IMR-90 (cell line): ENCODE results near the gene ZNF518B. TPM values are rescaled to one million over a fixed set of nuclear protein-coding genes. Genes with fewer than 3 reads are reported as not detected.

ENCODE experiments used
- ATAC-seq: fragments of 200-7000 bp; cut with Tn5 transposase; 2 replicates; pipeline ENCODE4 v1.9.1; 2020; ENCODE audit warnings: low read depth, mild to moderate bottlenecking, moderate library complexity
- BruUV-seq: library from RNA; stranded (reverse); fragments of 400-500 nt; replicated peaks from 2 replicates; lab custom pipeline; 2021; lab: Mats Ljungman, UMichigan
- CTCF ChIA-PET: fragments of 300-600 bp; formaldehyde crosslinking; extraction: SDS; loops from one replicate; lab custom pipeline; 2021; ENCODE audit warnings: antibody characterized with exemption; lab: Yijun Ruan, JAX
- POLR2A ChIA-PET: fragments of 300-600 bp; sonication (Branson Sonifier 250); formaldehyde crosslinking; loops from one replicate; lab custom pipeline; 2022; ENCODE audit warnings: antibody characterized with exemption; ENCODE audit not compliant: unreplicated experiment; lab: Charles Lee
- DNase-seq: peaks from one replicate; pipeline ENCODE4 v3.0.0; 2013
- H2AFZ ChIP-seq: replicated peaks from 2 replicates; pipeline ENCODE3; 2013; ENCODE audit warnings: low read length, mild to moderate bottlenecking; ENCODE audit not compliant: poor library complexity
- H2AK5ac ChIP-seq: 2 replicates; pipeline ENCODE4 v1.6.1; 2013; ENCODE audit warnings: low read depth, low read length, inconsistent platforms
- H2AK9ac ChIP-seq: replicated peaks from 2 replicates; pipeline ENCODE3; 2013; ENCODE audit warnings: mild to moderate bottlenecking, low read depth, low read length, moderate library complexity; ENCODE audit not compliant: poor library complexity
- H2BK120ac ChIP-seq: 2 replicates; pipeline ENCODE4 v1.6.1; 2013; ENCODE audit warnings: low read depth, low read length, inconsistent platforms
- H2BK15ac ChIP-seq: 3 replicates; pipeline ENCODE4 v1.6.1; 2013; ENCODE audit warnings: low read depth, low read length, inconsistent platforms
- H2BK20ac ChIP-seq: 2 replicates; pipeline ENCODE4 v1.6.1; 2013; ENCODE audit warnings: low read depth, mild to moderate bottlenecking, inconsistent platforms, low read length, moderate library complexity
- H2BK5ac ChIP-seq: 2 replicates; pipeline ENCODE4 v1.6.1; 2013; ENCODE audit warnings: mild to moderate bottlenecking, low read depth, low read length, inconsistent platforms; ENCODE audit not compliant: poor library complexity, severe bottlenecking
- H3K14ac ChIP-seq: replicated peaks from 2 replicates; pipeline ENCODE4 v1.6.1; 2013; ENCODE audit warnings: low read depth, low read length, inconsistent platforms
- H3K18ac ChIP-seq: 2 replicates; pipeline ENCODE4 v1.6.1; 2013; ENCODE audit warnings: low read depth, low read length, control low read depth
- H3K23ac ChIP-seq: 2 replicates; pipeline ENCODE4 v1.6.1; 2013; ENCODE audit warnings: low read depth, low read length, inconsistent platforms
- H3K27ac ChIP-seq: 2 replicates; pipeline ENCODE4 v1.5.1; 2013; ENCODE audit warnings: mild to moderate bottlenecking, control low read depth, low read length; ENCODE audit not compliant: insufficient read depth
- H3K27me3 ChIP-seq: 2 replicates; pipeline ENCODE4 v1.6.1; 2013; ENCODE audit warnings: low read length; ENCODE audit not compliant: control insufficient read depth, insufficient read depth
- H3K36me3 ChIP-seq: 2 replicates; pipeline ENCODE4 v1.6.1; 2013; ENCODE audit warnings: low read length, mixed read lengths; ENCODE audit not compliant: control insufficient read depth, insufficient read depth
- H3K4ac ChIP-seq: 2 replicates; pipeline ENCODE4 v1.6.1; 2013; ENCODE audit warnings: low read depth, low read length, inconsistent platforms
- H3K4me1 ChIP-seq: 2 replicates; pipeline ENCODE4 v1.6.1; 2013; ENCODE audit warnings: low read length, mixed read lengths; ENCODE audit not compliant: control insufficient read depth, insufficient read depth
- H3K4me2 ChIP-seq: 2 replicates; pipeline ENCODE4 v1.6.1; 2013; ENCODE audit warnings: low read depth, mild to moderate bottlenecking, control low read depth, low read length, moderate library complexity
- H3K4me3 ChIP-seq: 2 replicates; pipeline ENCODE4 v1.5.1; 2013; ENCODE audit warnings: low read depth, mild to moderate bottlenecking, control low read depth, low read length, moderate library complexity; ENCODE audit not compliant: insufficient read depth
- H3K56ac ChIP-seq: 2 replicates; pipeline ENCODE4 v1.6.1; 2013; ENCODE audit warnings: low read length, inconsistent platforms; ENCODE audit not compliant: insufficient read depth; ENCODE audit errors: extremely low read depth
- H3K79me1 ChIP-seq, 2 experiments: 2 replicates each; pipeline ENCODE4 v1.6.1; 2013; ENCODE audit warnings: low read length in 2 of 2, inconsistent platforms in 1 of 2, low read depth in 1 of 2
- H3K9ac ChIP-seq: 2 replicates; pipeline ENCODE4 v1.6.1; 2013; ENCODE audit warnings: low read depth, low read length, control low read depth
- H3K9me1 ChIP-seq: 2 replicates; pipeline ENCODE4 v1.6.1; 2013; ENCODE audit warnings: low read length, inconsistent platforms; ENCODE audit not compliant: insufficient read depth
- H3K9me3 ChIP-seq: 2 replicates; pipeline ENCODE4 v1.6.1; 2013; ENCODE audit warnings: low read length; ENCODE audit not compliant: control insufficient read depth, insufficient read depth
- H4K20me1 ChIP-seq: 2 replicates; pipeline ENCODE4 v1.6.1; 2013; ENCODE audit warnings: low read length, inconsistent platforms; ENCODE audit not compliant: insufficient read depth
- H4K5ac ChIP-seq: 2 replicates; pipeline ENCODE4 v1.6.1; 2013; ENCODE audit warnings: mild to moderate bottlenecking, low read depth, low read length, control low read depth
- H4K8ac ChIP-seq, 2 experiments: 2 replicates each; pipeline ENCODE4 v1.6.1; 2013; ENCODE audit warnings: low read depth in 2 of 2, low read length in 2 of 2, control low read depth in 1 of 2, inconsistent platforms in 1 of 2
- H4K91ac ChIP-seq: 2 replicates; pipeline ENCODE4 v1.6.1; 2013; ENCODE audit warnings: low read depth, low read length, inconsistent platforms; ENCODE audit not compliant: insufficient read depth
- BHLHE40 ChIP-seq: fragments of 150-350 bp; IDR thresholded peaks from 2 replicates; pipeline ENCODE4 v1.6.1; 2016; ENCODE audit warnings: mild to moderate bottlenecking, low read depth, low read length
- CEBPB ChIP-seq: IDR thresholded peaks from 2 replicates; pipeline ENCODE4 v1.6.1; 2012; ENCODE audit warnings: low read depth, low read length, improper control_type of control experiment
- CHD1 ChIP-seq: IDR thresholded peaks from 2 replicates; pipeline ENCODE4 v1.6.1; 2012; ENCODE audit warnings: low read depth, low read length, improper control_type of control experiment
- FOS ChIP-seq: fragments of 150-350 bp; IDR thresholded peaks from 2 replicates; pipeline ENCODE4 v1.6.1; 2016; ENCODE audit warnings: low read depth, low read length
- MAFK ChIP-seq: IDR thresholded peaks from 2 replicates; pipeline ENCODE4 v1.6.1; 2012; ENCODE audit warnings: low read depth, low read length, improper control_type of control experiment
- MAZ ChIP-seq: IDR thresholded peaks from 2 replicates; pipeline ENCODE4 v1.6.1; 2012; ENCODE audit warnings: low read depth, mild to moderate bottlenecking, low read length, improper control_type of control experiment, moderate library complexity, borderline replicate concordance
- MXI1 ChIP-seq: IDR thresholded peaks from 2 replicates; pipeline ENCODE4 v1.6.1; 2012; ENCODE audit warnings: low read depth, mild to moderate bottlenecking, low read length, moderate library complexity, borderline replicate concordance
- NFE2L2 ChIP-seq: fragments of 150-350 bp; IDR thresholded peaks from 2 replicates; pipeline ENCODE4 v1.6.1; 2016; ENCODE audit warnings: low read depth, mild to moderate bottlenecking, low read length
- POLR2A ChIP-seq: IDR thresholded peaks from 2 replicates; pipeline ENCODE4 v1.6.1; 2012; ENCODE audit warnings: mild to moderate bottlenecking, low read depth, low read length
- RAD21 ChIP-seq: IDR thresholded peaks from 2 replicates; pipeline ENCODE4 v1.6.1; 2012; ENCODE audit warnings: low read length, improper control_type of control experiment
- RCOR1 ChIP-seq: IDR thresholded peaks from 2 replicates; pipeline ENCODE4 v1.6.1; 2012; ENCODE audit warnings: mild to moderate bottlenecking, low read length, improper control_type of control experiment; ENCODE audit not compliant: insufficient replicate concordance
- RFX5 ChIP-seq: IDR thresholded peaks from 2 replicates; pipeline ENCODE4 v1.8.0; 2012; ENCODE audit warnings: low read depth, mild to moderate bottlenecking, low read length, moderate library complexity
- SMC3 ChIP-seq: fragments of 150-350 bp; IDR thresholded peaks from 2 replicates; pipeline ENCODE4 v1.6.1; 2016; ENCODE audit warnings: low read depth, mild to moderate bottlenecking, antibody characterized with exemption, low read length, moderate library complexity
- WGBS, 2 experiments: methylation state at CpG; one replicate each; pipeline versions ENCODE4 v1.1.5 to v1.1.7; 2013; ENCODE audit warnings: missing lambda C conversion rate in 2 of 2; ENCODE audit not compliant: insufficient read length in 1 of 2; ENCODE audit errors: extremely low coverage in 2 of 2; 5-methylcytosine and 5-hydroxymethylcytosine counted together
- dilution Hi-C: fragments of 300-500 bp; cut with HindIII; formaldehyde crosslinking; loops from one replicate; pipeline ENCODE4 v1.14.3; 2018; ENCODE audit warnings: low sequenced_read_pairs; ENCODE audit not compliant: unreplicated experiment
- in situ Hi-C: fragments of 300-500 bp; cut with MboI; formaldehyde crosslinking; loops from 3 replicates; pipeline ENCODE4 v1.14.3; 2019; ENCODE audit warnings: low sequenced_read_pairs, inconsistent platforms, mixed read lengths
- intact Hi-C: fragments of 100-400 bp; cut with micrococcal nuclease; formaldehyde crosslinking; loops from 2 replicates; pipeline ENCODE4 v1.10.0; 2022
- polyA plus RNA-seq, 3 experiments: library from polyadenylated mRNA; depleted of rRNA; stranded (reverse); fragments of >200 nt; gene quantifications; 2 replicates each; pipeline ENCODE4 v1.2.3, GENCODE V29; 2012; ENCODE audit warnings: low replicate concordance in 1 of 3
- total RNA-seq: library from RNA; depleted of rRNA; stranded (reverse); fragments of >200 nt; gene quantifications from 2 replicates; pipeline ENCODE4 v1.2.3, GENCODE V29; 2012
- TF ChIP-seq, protein P1 (sequence below): fragments of 150-350 bp; IDR thresholded peaks from 2 replicates; pipeline ENCODE4 v1.6.1; 2017; ENCODE audit warnings: mild to moderate bottlenecking, antibody characterized with exemption, low read length, low read depth
- TF ChIP-seq, protein P2 (sequence below): conservative IDR thresholded peaks from 2 replicates; pipeline ENCODE4 v1.5.1; 2012; ENCODE audit warnings: mild to moderate bottlenecking, low read depth, low read length, improper control_type of control experiment
- TF ChIP-seq, protein P3 (sequence below): fragments of 150-350 bp; IDR thresholded peaks from 2 replicates; pipeline ENCODE4 v1.6.1; 2016; ENCODE audit warnings: low read depth, mild to moderate bottlenecking, low read length, moderate library complexity, borderline replicate concordance

The ZNF518B gene
- total and polyA plus RNA-seq, 2 of the 4 experiments (the other 2 are of a cell fraction) = 7.3 to 56.8 TPM

DNA sequence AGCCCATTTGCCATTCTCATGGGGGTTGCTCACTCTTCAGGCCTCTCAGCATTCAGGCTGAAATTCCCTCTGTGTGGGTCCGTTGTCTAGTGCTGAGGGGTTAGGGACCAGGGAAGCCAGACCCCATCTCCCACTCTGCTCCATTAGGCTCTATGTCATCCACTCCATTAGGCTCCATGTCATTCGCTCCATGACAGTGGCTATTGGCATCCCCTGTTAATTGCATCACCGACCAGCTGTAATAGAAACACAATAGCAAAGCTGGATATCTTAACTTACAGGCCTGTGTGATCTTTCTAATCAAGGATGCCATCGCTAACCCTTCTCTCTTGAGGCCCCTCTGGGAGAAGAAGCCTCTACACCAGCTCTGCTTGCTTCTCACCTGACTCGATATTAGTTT lies 25.7 kb upstream of the ZNF518B start:
- CTCF ChIA-PET = interaction anchor here (0.8 to 1.0 kb wide), 2 partner anchors 11 to 25 kb away, joined by 3 read pairs; no protein-coding TSS in a partner anchor
- no peak overlapping the region for H3K56ac ChIP-seq

More for the DNA sequence above, 25.7 kb upstream of the ZNF518B start:
- POLR2A ChIA-PET = no interaction called here
- Histone ChIP-seq H3K27me3 (no peaks in the 10 kb centered on the region), H3K27ac (no peak overlapping the region), H2AK5ac (no peak overlapping the region), H4K8ac (no peak overlapping the region), H3K79me1 (no peaks in the 10 kb centered on the region), H3K9me1 (no peaks in the 10 kb centered on the region), H3K18ac (no peak overlapping the region), H3K9ac (no peak overlapping the region), H4K20me1 (no peaks in the 10 kb centered on the region), H3K4me3 (no peak overlapping the region), H3K4me1 (no peaks in the 10 kb centered on the region), H4K5ac (no peak overlapping the region), H2AFZ (no peak overlapping the region), H3K36me3 (no peaks in the 10 kb centered on the region), H2BK15ac (no peak overlapping the region), H2BK120ac (no peak overlapping the region), H3K9me3 (no peaks in the 10 kb centered on the region), H2BK20ac (no peak overlapping the region), H3K23ac (no peak overlapping the region), H3K4me2 (no peak overlapping the region), H2BK5ac (no peak overlapping the region), H3K4ac (no peak overlapping the region), H3K14ac (no peak overlapping the region), H2AK9ac (no peak overlapping the region), H4K91ac (no peak overlapping the region)
- BruUV-seq = no TSS peak
- in situ Hi-C loops = no loop called here
- no peak for ATAC-seq
- DNase-seq = no peak
- dilution Hi-C loops = no loop called here
- WGBS, 2 experiments = no CpG with 5 or more reads among the region's 5 CpGs
- intact Hi-C loops = no loop called here
- TF ChIP-seq, protein P1, sequence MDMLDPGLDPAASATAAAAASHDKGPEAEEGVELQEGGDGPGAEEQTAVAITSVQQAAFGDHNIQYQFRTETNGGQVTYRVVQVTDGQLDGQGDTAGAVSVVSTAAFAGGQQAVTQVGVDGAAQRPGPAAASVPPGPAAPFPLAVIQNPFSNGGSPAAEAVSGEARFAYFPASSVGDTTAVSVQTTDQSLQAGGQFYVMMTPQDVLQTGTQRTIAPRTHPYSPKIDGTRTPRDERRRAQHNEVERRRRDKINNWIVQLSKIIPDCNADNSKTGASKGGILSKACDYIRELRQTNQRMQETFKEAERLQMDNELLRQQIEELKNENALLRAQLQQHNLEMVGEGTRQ = no peak
- TF ChIP-seq MXI1 (no peak), MAZ (no peak), RCOR1 (no peak), CHD1 (no peak), RAD21 (no peak), POLR2A (no peak), RFX5 (no peak), NFE2L2 (no peak), FOS (no peak), MAFK (no peak), SMC3 (no peak), BHLHE40 (no peak), CEBPB (no peak)
- TF ChIP-seq, protein P2, sequence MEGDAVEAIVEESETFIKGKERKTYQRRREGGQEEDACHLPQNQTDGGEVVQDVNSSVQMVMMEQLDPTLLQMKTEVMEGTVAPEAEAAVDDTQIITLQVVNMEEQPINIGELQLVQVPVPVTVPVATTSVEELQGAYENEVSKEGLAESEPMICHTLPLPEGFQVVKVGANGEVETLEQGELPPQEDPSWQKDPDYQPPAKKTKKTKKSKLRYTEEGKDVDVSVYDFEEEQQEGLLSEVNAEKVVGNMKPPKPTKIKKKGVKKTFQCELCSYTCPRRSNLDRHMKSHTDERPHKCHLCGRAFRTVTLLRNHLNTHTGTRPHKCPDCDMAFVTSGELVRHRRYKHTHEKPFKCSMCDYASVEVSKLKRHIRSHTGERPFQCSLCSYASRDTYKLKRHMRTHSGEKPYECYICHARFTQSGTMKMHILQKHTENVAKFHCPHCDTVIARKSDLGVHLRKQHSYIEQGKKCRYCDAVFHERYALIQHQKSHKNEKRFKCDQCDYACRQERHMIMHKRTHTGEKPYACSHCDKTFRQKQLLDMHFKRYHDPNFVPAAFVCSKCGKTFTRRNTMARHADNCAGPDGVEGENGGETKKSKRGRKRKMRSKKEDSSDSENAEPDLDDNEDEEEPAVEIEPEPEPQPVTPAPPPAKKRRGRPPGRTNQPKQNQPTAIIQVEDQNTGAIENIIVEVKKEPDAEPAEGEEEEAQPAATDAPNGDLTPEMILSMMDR = no peak
- TF ChIP-seq, protein P3, sequence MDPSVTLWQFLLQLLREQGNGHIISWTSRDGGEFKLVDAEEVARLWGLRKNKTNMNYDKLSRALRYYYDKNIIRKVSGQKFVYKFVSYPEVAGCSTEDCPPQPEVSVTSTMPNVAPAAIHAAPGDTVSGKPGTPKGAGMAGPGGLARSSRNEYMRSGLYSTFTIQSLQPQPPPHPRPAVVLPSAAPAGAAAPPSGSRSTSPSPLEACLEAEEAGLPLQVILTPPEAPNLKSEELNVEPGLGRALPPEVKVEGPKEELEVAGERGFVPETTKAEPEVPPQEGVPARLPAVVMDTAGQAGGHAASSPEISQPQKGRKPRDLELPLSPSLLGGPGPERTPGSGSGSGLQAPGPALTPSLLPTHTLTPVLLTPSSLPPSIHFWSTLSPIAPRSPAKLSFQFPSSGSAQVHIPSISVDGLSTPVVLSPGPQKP = no peak
